Neuronal stem cell (in vitro differentiated cells): ENCODE measurements around the gene DOK4.

Experiments used
- DNase-seq: peaks from one replicate; pipeline ENCODE4 v3.0.0-alpha.2; 2013; ENCODE audit warnings: low spot score
- H2AFZ ChIP-seq: one replicate; pipeline ENCODE4 v1.6.1; 2013; ENCODE audit warnings: mild to moderate bottlenecking, low read length, inconsistent platforms
- H2AK5ac ChIP-seq: 2 replicates; pipeline ENCODE4 v1.6.1; 2013; ENCODE audit warnings: low read depth, mild to moderate bottlenecking, inconsistent platforms, low read length, moderate library complexity, mixed read lengths
- H2BK120ac ChIP-seq: 2 replicates; pipeline ENCODE4 v1.6.1; 2013; ENCODE audit warnings: low read depth, mild to moderate bottlenecking, inconsistent platforms, low read length, moderate library complexity, mixed read lengths
- H2BK12ac ChIP-seq: one replicate; pipeline ENCODE4 v1.6.1; 2013; ENCODE audit warnings: low read length, inconsistent platforms
- H2BK15ac ChIP-seq: 2 replicates; pipeline ENCODE4 v1.6.1; 2013; ENCODE audit warnings: mild to moderate bottlenecking, low read length, inconsistent platforms, mixed read lengths
- H2BK5ac ChIP-seq: one replicate; pipeline ENCODE4 v1.6.1; 2013; ENCODE audit warnings: inconsistent platforms, mild to moderate bottlenecking, low read length, moderate library complexity
- H3K14ac ChIP-seq: one replicate; pipeline ENCODE4 v1.6.1; 2013; ENCODE audit warnings: low read length, inconsistent platforms
- H3K18ac ChIP-seq: 2 replicates; pipeline ENCODE4 v1.6.1; 2013; ENCODE audit warnings: low read length, inconsistent platforms
- H3K23ac ChIP-seq: 2 replicates; pipeline ENCODE4 v1.6.1; 2013; ENCODE audit warnings: low read depth, mild to moderate bottlenecking, mixed read lengths, low read length, inconsistent platforms; ENCODE audit not compliant: poor library complexity
- H3K27ac ChIP-seq: replicated peaks from 3 replicates; pipeline ENCODE4 v1.5.1; 2013; ENCODE audit warnings: low read length, inconsistent platforms
- H3K27me3 ChIP-seq, 3 experiments: 2 replicates each; pipeline ENCODE4 v1.6.1; 2013; ENCODE audit warnings: low read length in 3 of 3, mild to moderate bottlenecking in 2 of 3, inconsistent platforms in 1 of 3, low read depth in 1 of 3, mixed read lengths in 1 of 3, moderate library complexity in 1 of 3; ENCODE audit not compliant: control insufficient read depth in 3 of 3, insufficient read depth in 3 of 3
- H3K36me3 ChIP-seq, 2 donors: replicated peaks in 1 of 2; 2 replicates each; pipeline ENCODE4 v1.6.1; 2013; ENCODE audit warnings: low read length in 2 of 2; ENCODE audit not compliant: control insufficient read depth in 2 of 2, insufficient read depth in 2 of 2
- H3K4ac ChIP-seq: 2 replicates; pipeline ENCODE4 v1.6.1; 2013; ENCODE audit warnings: inconsistent platforms, mild to moderate bottlenecking, low read length, moderate library complexity
- H3K4me1 ChIP-seq, 2 donors: 1 replicate in 1 of 2; 2 replicates in 1 of 2; pipeline ENCODE4 v1.6.1; 2013; ENCODE audit warnings: low read length in 2 of 2, low read depth in 1 of 2; ENCODE audit not compliant: control insufficient read depth in 2 of 2, insufficient read depth in 1 of 2
- H3K4me2 ChIP-seq: one replicate; pipeline ENCODE4 v1.6.1; 2013; ENCODE audit warnings: mild to moderate bottlenecking, low read length, inconsistent platforms; ENCODE audit not compliant: insufficient read depth, poor library complexity, severe bottlenecking
- H3K4me3 ChIP-seq, 2 donors: 2 replicates each; pipeline ENCODE4 v1.5.1; 2013; ENCODE audit warnings: low read length in 2 of 2, mild to moderate bottlenecking in 2 of 2, inconsistent platforms in 1 of 2, moderate library complexity in 1 of 2
- H3K79me1 ChIP-seq: one replicate; pipeline ENCODE4 v1.6.1; 2013; ENCODE audit warnings: low read depth, mild to moderate bottlenecking, inconsistent platforms, low read length, moderate library complexity
- H3K9ac ChIP-seq: one replicate; pipeline ENCODE4 v1.6.1; 2013; ENCODE audit warnings: mild to moderate bottlenecking, low read depth, low read length, inconsistent platforms; ENCODE audit not compliant: poor library complexity
- H3K9me3 ChIP-seq, 2 donors: replicated peaks in 1 of 2; 2 replicates each; pipeline versions ENCODE3 to v1.6.1; 2013; ENCODE audit warnings: low read length in 2 of 2, mild to moderate bottlenecking in 2 of 2, inconsistent platforms in 1 of 2, low read depth in 1 of 2, mixed read lengths in 1 of 2, moderate library complexity in 1 of 2; ENCODE audit not compliant: control insufficient read depth in 2 of 2, insufficient read depth in 1 of 2
- H4K8ac ChIP-seq: one replicate; pipeline ENCODE4 v1.6.1; 2013; ENCODE audit warnings: low read depth, mild to moderate bottlenecking, inconsistent platforms, low read length, moderate library complexity
- H4K91ac ChIP-seq: one replicate; pipeline ENCODE4 v1.6.1; 2013; ENCODE audit warnings: low read length, low read depth, mild to moderate bottlenecking, inconsistent platforms; ENCODE audit not compliant: poor library complexity
- WGBS, 2 donors: extraction: QIAGEN DNeasy Blood & Tissue Kit; methylation state at CpG; one replicate each; pipeline ENCODE4 v1.1.7; 2013; ENCODE audit warnings: missing lambda C conversion rate in 2 of 2, mixed read lengths in 1 of 2; ENCODE audit not compliant: insufficient read length in 2 of 2, insufficient replicate concordance in 1 of 2; ENCODE audit errors: extremely low coverage in 2 of 2; 5-methylcytosine and 5-hydroxymethylcytosine counted together

Gene DOK4

GRCh38 chr16:57534337-57534880 lies 48.1 kb upstream of the DOK4 start:
- WGBS, 2 donors: no CpG with 5 or more reads among the region's 7 CpGs
- peaks cover 14% of the 10 kb centered on the region for H3K79me1 ChIP-seq
- no peak overlapping the region for H2BK5ac ChIP-seq
- peaks cover 28 to 47% of the 10 kb centered on the region in 2 donors for H3K4me1 ChIP-seq
- no peak overlapping the region for H2AFZ ChIP-seq
- H3K18ac ChIP-seq: no peak overlapping the region
- H3K23ac ChIP-seq: no peak overlapping the region
- no peak overlapping the region for H4K8ac ChIP-seq
- H2AK5ac ChIP-seq: peak overlapping the region; percentile 93
- no peak overlapping the region for H3K4ac ChIP-seq
- H2BK120ac ChIP-seq: no peak overlapping the region
- H3K36me3 ChIP-seq: no peaks in the 10 kb centered on the region
- H3K9ac ChIP-seq: no peak overlapping the region
- no peak overlapping the region for H3K4me2 ChIP-seq
- H3K27me3 ChIP-seq: peaks cover 0 to 13% (median 6%) of the 10 kb centered on the region in 3 experiments
- no peak overlapping the region for H3K14ac ChIP-seq
- H2BK15ac ChIP-seq: no peak overlapping the region
- DNase-seq: no peak
- H4K91ac ChIP-seq: no peak overlapping the region
- no peak overlapping the region for H3K4me3 ChIP-seq
- H3K9me3 ChIP-seq: no peaks in the 10 kb centered on the region
- H2BK12ac ChIP-seq: no peak overlapping the region
- no peak overlapping the region for H3K27ac ChIP-seq

- Histone ChIP-seq H3K18ac (peak overlapping the region; percentile 69), H4K91ac (peak overlapping the region; percentile 56), H3K23ac (peak overlapping the region; percentile 57), H3K27me3 (peaks cover 0 to 14% (median 13%) of the 10 kb centered on the region in 3 experiments), H2BK5ac (peak overlapping the region; percentile 77), H3K4me3 (peak overlapping the region in 1 of 2 donors; percentile 29), H3K27ac (no peak overlapping the region), H3K9ac (peak overlapping the region; percentile 24), H3K4ac (peak overlapping the region; percentile 86), H3K4me2 (peak overlapping the region; percentile 12), H2AK5ac (peak overlapping the region; percentile 93), H2BK15ac (peak overlapping the region; percentile 57), H3K36me3 (no peaks in the 10 kb centered on the region), H2AFZ (no peak overlapping the region), H3K79me1 (peaks cover 14% of the 10 kb centered on the region), H2BK120ac (no peak overlapping the region), H2BK12ac (peak overlapping the region; percentile 67), H3K4me1 (peaks cover 28 to 47% of the 10 kb centered on the region in 2 donors), H3K14ac (peak overlapping the region; percentile 59), H3K9me3 (no peaks in the 10 kb centered on the region), H4K8ac (no peak overlapping the region)
- DNase-seq: no peak
- no CpG with 5 or more reads among the region's 19 CpGs for WGBS, 2 donors
Observed at GRCh38 chr16:57533431-57534336, 47.4 kb upstream of the DOK4 start.

- Histone ChIP-seq H2BK120ac (no peak overlapping the region), H3K4me2 (no peak overlapping the region), H2AFZ (no peak overlapping the region), H2BK12ac (no peak overlapping the region), H3K9me3 (no peaks in the 10 kb centered on the region), H4K8ac (no peak overlapping the region), H2BK5ac (no peak overlapping the region), H3K27ac (no peak overlapping the region), H2BK15ac (no peak overlapping the region), H3K18ac (no peak overlapping the region), H3K27me3 (peaks cover 0 to 20% (median 1%) of the 10 kb centered on the region in 3 experiments), H3K4me3 (no peak overlapping the region), H4K91ac (no peak overlapping the region), H3K4ac (no peak overlapping the region), H3K9ac (no peak overlapping the region), H3K14ac (peak overlapping the region; percentile 25), H3K4me1 (peaks cover 28 to 41% of the 10 kb centered on the region in 2 donors), H3K23ac (no peak overlapping the region), H3K79me1 (peaks cover 14% of the 10 kb centered on the region), H3K36me3 (peaks cover 0 to 4% of the 10 kb centered on the region in 2 donors), H2AK5ac (no peak overlapping the region)
- no CpG with 5 or more reads among the region's 7 CpGs for WGBS, 2 donors
- DNase-seq: no peak
Observed at GRCh38 chr16:57532266-57532625, 46.0 kb upstream of the DOK4 start.

GRCh38 chr16:57531635-57532265 lies 45.5 kb upstream of the DOK4 start:
- H3K4me3 ChIP-seq: no peak overlapping the region
- H3K18ac ChIP-seq: no peak overlapping the region
- WGBS, 2 donors: no CpG with 5 or more reads among the region's 8 CpGs
- H3K9ac ChIP-seq: no peak overlapping the region
- peaks cover 0 to 20% (median 0%) of the 10 kb centered on the region in 3 experiments for H3K27me3 ChIP-seq
- H3K27ac ChIP-seq: no peak overlapping the region
- H3K36me3 ChIP-seq: peaks cover 0 to 4% of the 10 kb centered on the region in 2 donors
- no peak overlapping the region for H4K8ac ChIP-seq
- no peak overlapping the region for H2AFZ ChIP-seq
- H3K9me3 ChIP-seq: no peaks in the 10 kb centered on the region
- H3K79me1 ChIP-seq: peaks cover 14% of the 10 kb centered on the region
- no peak overlapping the region for H3K14ac ChIP-seq
- no peak for DNase-seq
- H2BK120ac ChIP-seq: no peak overlapping the region
- H2BK15ac ChIP-seq: no peak overlapping the region
- H2AK5ac ChIP-seq: no peak overlapping the region
- peaks cover 28 to 38% of the 10 kb centered on the region in 2 donors for H3K4me1 ChIP-seq
- no peak overlapping the region for H2BK12ac ChIP-seq
- no peak overlapping the region for H4K91ac ChIP-seq
- H3K4me2 ChIP-seq: no peak overlapping the region
- H2BK5ac ChIP-seq: no peak overlapping the region
- H3K23ac ChIP-seq: no peak overlapping the region
- no peak overlapping the region for H3K4ac ChIP-seq
